SK-N-SH treated with all-trans-retinoic acid at 6 μM for 48 hours (cell line): ENCODE results near the gene DENND4B.
"Not testable (repeated sequence)": the region's sequence is repeated elsewhere in the genome, so short reads cannot be mapped to it uniquely, and the experiment has no call there.

Source experiments
- ATAC-seq: fragments of 200-7000 bp; cut with Tn5 transposase; 3 replicates; pipeline ENCODE4 v1.9.1; 2020; ENCODE audit warnings: mild to moderate bottlenecking, moderate library complexity
- ARNTL ChIP-seq: fragments of 450-650 bp; formaldehyde crosslinking; IDR thresholded peaks from 2 replicates; pipeline ENCODE4 v1.5.0; 2020; ENCODE audit warnings: low read depth, mild to moderate bottlenecking, moderate library complexity, borderline replicate concordance
- BACH2 ChIP-seq: fragments of 250-450 bp; sonication (Bioruptor Pico); IDR thresholded peaks from 2 replicates; pipeline ENCODE4 v1.9.0; 2021; ENCODE audit warnings: mild to moderate bottlenecking, borderline replicate concordance
- CSDC2 ChIP-seq: fragments of 250-450 bp; sonication (Bioruptor Pico); IDR thresholded peaks from 2 replicates; pipeline ENCODE4 v1.5.0; 2020; ENCODE audit warnings: mild to moderate bottlenecking, moderate library complexity
- ESRRG ChIP-seq: fragments of 250-450 bp; sonication (Bioruptor Pico); IDR thresholded peaks from 2 replicates; pipeline ENCODE4 v1.6.1; 2021; ENCODE audit warnings: mild to moderate bottlenecking
- GLIS3 ChIP-seq: fragments of 250-450 bp; sonication (Bioruptor Pico); IDR thresholded peaks from 2 replicates; pipeline ENCODE4 v1.5.0; 2020; ENCODE audit warnings: mild to moderate bottlenecking, moderate library complexity
- ISL1 ChIP-seq: fragments of 250-450 bp; sonication (Bioruptor Pico); IDR thresholded peaks from 2 replicates; pipeline ENCODE4 v2.1.2; 2022; ENCODE audit warnings: mild to moderate bottlenecking, moderate library complexity
- OSR1 ChIP-seq: fragments of 250-450 bp; sonication (Bioruptor Pico); IDR thresholded peaks from 2 replicates; pipeline ENCODE4 v1.8.0; 2022; ENCODE audit warnings: moderate library complexity, mild to moderate bottlenecking, inconsistent platforms
- PPARA ChIP-seq: fragments of 250-450 bp; sonication (Bioruptor Pico); IDR thresholded peaks from 2 replicates; pipeline ENCODE4 v1.5.0; 2020; ENCODE audit warnings: mild to moderate bottlenecking, borderline replicate concordance
- RARB ChIP-seq: fragments of 250-450 bp; sonication (Bioruptor Pico); IDR thresholded peaks from 2 replicates; pipeline ENCODE4 v1.8.0; 2021; ENCODE audit warnings: mild to moderate bottlenecking, moderate library complexity
- SNAI2 ChIP-seq: fragments of 250-450 bp; sonication (Bioruptor Pico); IDR thresholded peaks from 2 replicates; pipeline ENCODE4 v1.5.0; 2020; ENCODE audit warnings: mild to moderate bottlenecking, moderate library complexity
- TCF4 ChIP-seq: fragments of 250-450 bp; sonication (Bioruptor Pico); IDR thresholded peaks from 2 replicates; pipeline ENCODE4 v1.8.0; 2021; ENCODE audit warnings: mild to moderate bottlenecking, moderate library complexity, borderline replicate concordance
- TOX ChIP-seq: fragments of 250-450 bp; sonication (Bioruptor Pico); IDR thresholded peaks from 2 replicates; pipeline ENCODE4 v1.8.0; 2021; ENCODE audit warnings: mild to moderate bottlenecking, moderate library complexity, borderline replicate concordance
- ZC3H10 ChIP-seq: fragments of 250-450 bp; sonication (Bioruptor Pico); IDR thresholded peaks from 2 replicates; pipeline ENCODE4 v1.5.1; 2021; ENCODE audit warnings: mild to moderate bottlenecking, moderate library complexity
- ZFP3 ChIP-seq: fragments of 250-450 bp; sonication (Bioruptor Pico); IDR thresholded peaks from 2 replicates; pipeline ENCODE4 v1.5.0; 2020; ENCODE audit warnings: mild to moderate bottlenecking, moderate library complexity
- ZFP30 ChIP-seq: fragments of 450-650 bp; formaldehyde crosslinking; IDR thresholded peaks from 2 replicates; pipeline ENCODE4 v1.5.0; 2022; ENCODE audit warnings: mild to moderate bottlenecking, moderate library complexity
- ZNF565 ChIP-seq: fragments of 450-650 bp; formaldehyde crosslinking; conservative IDR thresholded peaks from 2 replicates; pipeline ENCODE4 v1.5.0; 2020; ENCODE audit warnings: low read depth, mild to moderate bottlenecking, moderate library complexity
- ZNF8 ChIP-seq: fragments of 450-650 bp; formaldehyde crosslinking; IDR thresholded peaks from 2 replicates; pipeline ENCODE4 v1.5.0; 2020; ENCODE audit warnings: mild to moderate bottlenecking, moderate library complexity
- TF ChIP-seq, protein P1 (sequence below): fragments of 250-450 bp; sonication (Bioruptor Pico); IDR thresholded peaks from 2 replicates; pipeline ENCODE4 v1.8.0; 2021; ENCODE audit warnings: low read depth, mild to moderate bottlenecking, moderate library complexity, borderline replicate concordance
- TF ChIP-seq, protein P2 (sequence below): fragments of 250-450 bp; sonication (Bioruptor Pico); IDR thresholded peaks from 2 replicates; pipeline ENCODE4 v1.5.0; 2020; ENCODE audit warnings: mild to moderate bottlenecking, moderate library complexity
- TF ChIP-seq, protein P3 (sequence below): fragments of 250-450 bp; sonication (Bioruptor Pico); IDR thresholded peaks from 2 replicates; pipeline ENCODE4 v1.5.1; 2021; ENCODE audit warnings: mild to moderate bottlenecking, moderate library complexity
- TF ChIP-seq, protein P4 (sequence below): fragments of 250-450 bp; sonication (Bioruptor Pico); IDR thresholded peaks from 2 replicates; pipeline ENCODE4 v1.8.0; 2020; ENCODE audit warnings: mild to moderate bottlenecking, moderate library complexity, borderline replicate concordance

The DENND4B gene

DNA sequence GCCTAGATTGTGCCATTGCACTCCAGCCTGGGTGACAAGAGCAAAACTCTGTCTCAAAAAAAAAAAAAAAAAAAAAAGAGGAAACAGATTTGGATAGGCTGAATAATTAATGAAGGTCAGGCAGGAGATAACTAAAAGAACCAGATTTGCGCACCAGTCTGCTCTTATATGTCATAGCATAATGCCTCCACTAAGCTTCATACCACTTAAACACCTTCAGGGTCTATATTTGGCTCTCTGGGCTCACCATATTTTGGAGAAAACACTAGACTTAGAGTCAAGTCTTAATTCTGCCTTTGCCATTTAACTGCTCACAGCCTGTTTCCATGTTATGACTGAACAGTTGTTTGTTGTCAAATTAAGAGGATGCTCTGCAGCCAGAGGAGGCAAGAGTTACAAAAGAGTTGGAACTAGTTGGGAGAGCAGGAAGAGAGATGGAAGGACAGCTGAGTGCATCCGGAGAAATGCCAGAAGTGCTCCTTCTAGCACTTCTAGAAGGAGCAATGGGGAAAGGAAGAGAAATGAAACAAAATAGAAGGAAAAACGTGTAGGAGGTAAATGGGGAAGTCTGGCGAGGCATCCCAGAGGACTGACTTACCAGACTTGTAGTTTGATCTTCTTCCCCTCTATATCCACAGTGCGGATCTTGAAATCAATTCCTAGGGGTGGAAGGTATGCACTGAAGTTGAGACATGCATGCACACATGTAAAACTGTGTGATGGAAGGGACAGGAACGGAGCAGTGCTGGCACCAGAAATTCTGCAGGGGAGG is 37.8 kb upstream of the DENND4B start:
- no peak for ATAC-seq
- TF ChIP-seq ZC3H10 (CRISPR knock-in tag) (no peak), RARB (CRISPR knock-in tag) (no peak), GLIS3 (no peak), TCF4 (no peak), ZNF565 (no peak), ISL1 (no peak), PPARA (CRISPR knock-in tag) (no peak), OSR1 (CRISPR knock-in tag) (no peak), ARNTL (no peak), SNAI2 (no peak), ZFP30 (CRISPR knock-in tag) (no peak), TOX (no peak), ZNF8 (CRISPR knock-in tag) (no peak), ZFP3 (no peak)
- TF ChIP-seq, protein P1, sequence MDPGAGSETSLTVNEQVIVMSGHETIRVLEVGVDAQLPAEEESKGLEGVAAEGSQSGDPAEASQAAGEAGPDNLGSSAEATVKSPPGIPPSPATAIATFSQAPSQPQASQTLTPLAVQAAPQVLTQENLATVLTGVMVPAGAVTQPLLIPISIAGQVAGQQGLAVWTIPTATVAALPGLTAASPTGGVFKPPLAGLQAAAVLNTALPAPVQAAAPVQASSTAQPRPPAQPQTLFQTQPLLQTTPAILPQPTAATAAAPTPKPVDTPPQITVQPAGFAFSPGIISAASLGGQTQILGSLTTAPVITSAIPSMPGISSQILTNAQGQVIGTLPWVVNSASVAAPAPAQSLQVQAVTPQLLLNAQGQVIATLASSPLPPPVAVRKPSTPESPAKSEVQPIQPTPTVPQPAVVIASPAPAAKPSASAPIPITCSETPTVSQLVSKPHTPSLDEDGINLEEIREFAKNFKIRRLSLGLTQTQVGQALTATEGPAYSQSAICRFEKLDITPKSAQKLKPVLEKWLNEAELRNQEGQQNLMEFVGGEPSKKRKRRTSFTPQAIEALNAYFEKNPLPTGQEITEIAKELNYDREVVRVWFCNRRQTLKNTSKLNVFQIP (CRISPR knock-in tag), result no peak
- TF ChIP-seq, protein P2, sequence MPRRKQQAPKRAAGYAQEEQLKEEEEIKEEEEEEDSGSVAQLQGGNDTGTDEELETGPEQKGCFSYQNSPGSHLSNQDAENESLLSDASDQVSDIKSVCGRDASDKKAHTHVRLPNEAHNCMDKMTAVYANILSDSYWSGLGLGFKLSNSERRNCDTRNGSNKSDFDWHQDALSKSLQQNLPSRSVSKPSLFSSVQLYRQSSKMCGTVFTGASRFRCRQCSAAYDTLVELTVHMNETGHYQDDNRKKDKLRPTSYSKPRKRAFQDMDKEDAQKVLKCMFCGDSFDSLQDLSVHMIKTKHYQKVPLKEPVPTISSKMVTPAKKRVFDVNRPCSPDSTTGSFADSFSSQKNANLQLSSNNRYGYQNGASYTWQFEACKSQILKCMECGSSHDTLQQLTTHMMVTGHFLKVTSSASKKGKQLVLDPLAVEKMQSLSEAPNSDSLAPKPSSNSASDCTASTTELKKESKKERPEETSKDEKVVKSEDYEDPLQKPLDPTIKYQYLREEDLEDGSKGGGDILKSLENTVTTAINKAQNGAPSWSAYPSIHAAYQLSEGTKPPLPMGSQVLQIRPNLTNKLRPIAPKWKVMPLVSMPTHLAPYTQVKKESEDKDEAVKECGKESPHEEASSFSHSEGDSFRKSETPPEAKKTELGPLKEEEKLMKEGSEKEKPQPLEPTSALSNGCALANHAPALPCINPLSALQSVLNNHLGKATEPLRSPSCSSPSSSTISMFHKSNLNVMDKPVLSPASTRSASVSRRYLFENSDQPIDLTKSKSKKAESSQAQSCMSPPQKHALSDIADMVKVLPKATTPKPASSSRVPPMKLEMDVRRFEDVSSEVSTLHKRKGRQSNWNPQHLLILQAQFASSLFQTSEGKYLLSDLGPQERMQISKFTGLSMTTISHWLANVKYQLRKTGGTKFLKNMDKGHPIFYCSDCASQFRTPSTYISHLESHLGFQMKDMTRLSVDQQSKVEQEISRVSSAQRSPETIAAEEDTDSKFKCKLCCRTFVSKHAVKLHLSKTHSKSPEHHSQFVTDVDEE (CRISPR knock-in tag), result no peak
- TF ChIP-seq, protein P3, sequence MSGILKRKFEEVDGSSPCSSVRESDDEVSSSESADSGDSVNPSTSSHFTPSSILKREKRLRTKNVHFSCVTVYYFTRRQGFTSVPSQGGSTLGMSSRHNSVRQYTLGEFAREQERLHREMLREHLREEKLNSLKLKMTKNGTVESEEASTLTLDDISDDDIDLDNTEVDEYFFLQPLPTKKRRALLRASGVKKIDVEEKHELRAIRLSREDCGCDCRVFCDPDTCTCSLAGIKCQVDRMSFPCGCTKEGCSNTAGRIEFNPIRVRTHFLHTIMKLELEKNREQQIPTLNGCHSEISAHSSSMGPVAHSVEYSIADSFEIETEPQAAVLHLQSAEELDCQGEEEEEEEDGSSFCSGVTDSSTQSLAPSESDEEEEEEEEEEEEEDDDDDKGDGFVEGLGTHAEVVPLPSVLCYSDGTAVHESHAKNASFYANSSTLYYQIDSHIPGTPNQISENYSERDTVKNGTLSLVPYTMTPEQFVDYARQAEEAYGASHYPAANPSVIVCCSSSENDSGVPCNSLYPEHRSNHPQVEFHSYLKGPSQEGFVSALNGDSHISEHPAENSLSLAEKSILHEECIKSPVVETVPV, result no peak
- TF ChIP-seq, protein P4, sequence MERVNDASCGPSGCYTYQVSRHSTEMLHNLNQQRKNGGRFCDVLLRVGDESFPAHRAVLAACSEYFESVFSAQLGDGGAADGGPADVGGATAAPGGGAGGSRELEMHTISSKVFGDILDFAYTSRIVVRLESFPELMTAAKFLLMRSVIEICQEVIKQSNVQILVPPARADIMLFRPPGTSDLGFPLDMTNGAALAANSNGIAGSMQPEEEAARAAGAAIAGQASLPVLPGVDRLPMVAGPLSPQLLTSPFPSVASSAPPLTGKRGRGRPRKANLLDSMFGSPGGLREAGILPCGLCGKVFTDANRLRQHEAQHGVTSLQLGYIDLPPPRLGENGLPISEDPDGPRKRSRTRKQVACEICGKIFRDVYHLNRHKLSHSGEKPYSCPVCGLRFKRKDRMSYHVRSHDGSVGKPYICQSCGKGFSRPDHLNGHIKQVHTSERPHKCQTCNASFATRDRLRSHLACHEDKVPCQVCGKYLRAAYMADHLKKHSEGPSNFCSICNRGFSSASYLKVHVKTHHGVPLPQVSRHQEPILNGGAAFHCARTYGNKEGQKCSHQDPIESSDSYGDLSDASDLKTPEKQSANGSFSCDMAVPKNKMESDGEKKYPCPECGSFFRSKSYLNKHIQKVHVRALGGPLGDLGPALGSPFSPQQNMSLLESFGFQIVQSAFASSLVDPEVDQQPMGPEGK (CRISPR knock-in tag), result no peak
- TF ChIP-seq, all 23 proteins: peak for 0

DNA sequence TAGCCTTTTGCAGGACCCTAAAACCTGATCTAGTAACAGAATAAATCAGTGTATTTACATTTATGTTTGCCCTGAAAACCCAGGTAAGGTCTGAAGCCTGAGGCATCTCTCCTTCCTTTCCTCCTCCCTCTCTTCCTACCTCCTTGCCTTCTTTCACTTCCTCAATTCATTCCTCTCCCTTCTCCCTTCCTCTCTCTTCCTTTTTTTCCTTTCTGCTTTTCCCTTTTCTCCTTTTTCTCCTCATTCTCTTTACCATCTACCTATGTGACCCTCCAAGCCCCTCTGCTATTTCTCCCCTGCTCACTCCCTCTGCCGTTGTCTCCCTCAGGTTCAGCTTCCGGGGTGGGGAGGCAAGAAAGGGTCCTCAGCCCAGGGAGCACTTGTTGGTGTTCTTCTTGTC is 35.2 kb upstream of the DENND4B start:
- ATAC-seq, result not testable (repeated sequence)

DNA sequence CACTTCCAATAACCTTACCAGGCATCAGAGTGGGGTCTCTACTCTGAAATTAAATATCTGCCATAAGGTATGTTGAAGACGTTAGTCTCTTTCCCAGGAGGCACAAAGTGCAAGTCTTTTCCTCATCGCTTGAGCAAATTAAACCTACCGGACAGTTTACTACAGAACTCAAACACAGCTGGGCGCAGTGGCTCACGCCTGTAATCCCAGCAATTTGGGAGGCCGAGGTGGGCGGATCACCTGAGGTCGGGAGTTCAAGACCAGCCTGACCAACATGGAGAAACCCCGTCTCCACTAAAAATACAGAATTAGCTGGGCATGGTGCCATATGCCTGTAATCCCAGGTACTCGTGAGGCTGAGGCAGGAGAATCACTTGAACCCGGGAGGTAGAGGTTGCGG is 32.6 kb upstream of the DENND4B start:
- not testable (repeated sequence) for ATAC-seq

DNA sequence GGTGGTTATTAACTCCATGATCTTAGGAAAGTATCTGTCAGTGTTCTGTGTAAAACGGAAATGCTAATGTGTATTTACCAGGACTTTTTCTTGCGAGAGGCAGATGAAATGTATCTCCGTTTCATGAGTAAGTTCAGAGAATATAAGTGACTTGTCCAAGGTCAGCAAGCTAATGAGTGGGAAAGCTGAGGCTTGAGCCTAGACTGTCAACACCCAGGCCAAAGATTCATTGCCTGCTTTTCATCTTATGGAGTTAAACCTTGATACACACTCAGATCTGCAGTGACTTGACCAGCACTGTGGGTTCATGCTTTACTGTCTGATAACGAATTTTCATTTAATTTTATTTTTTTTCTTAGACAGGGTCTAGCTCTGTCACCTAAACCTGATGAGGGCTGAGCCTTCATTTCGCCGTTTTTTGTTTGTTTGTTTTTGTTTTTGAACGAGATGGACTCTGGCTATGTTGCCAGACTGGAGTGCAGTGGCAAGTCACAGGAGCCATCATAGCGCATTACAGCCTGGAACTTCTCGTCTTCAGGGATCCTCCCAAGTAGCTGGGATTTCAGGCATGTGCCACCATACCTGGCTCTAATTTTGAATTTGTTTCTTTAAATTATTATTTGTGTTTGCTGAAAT is 31.9 kb upstream of the DENND4B start:
- no peak for ATAC-seq
- TF ChIP-seq, protein P3, result no peak
- TF ChIP-seq ZNF8 (CRISPR knock-in tag), result no peak
- no peak for TF ChIP-seq GLIS3
- no peak for TF ChIP-seq PPARA (CRISPR knock-in tag)
- TF ChIP-seq BACH2 (CRISPR knock-in tag), result no peak
- TF ChIP-seq ZFP3, result no peak
- TF ChIP-seq ZNF565, result no peak
- TF ChIP-seq, protein P1 (CRISPR knock-in tag), result no peak
- TF ChIP-seq OSR1 (CRISPR knock-in tag), result no peak
- TF ChIP-seq CSDC2, result no peak
- no peak for TF ChIP-seq ESRRG (CRISPR knock-in tag)
- TF ChIP-seq, protein P4 (CRISPR knock-in tag), result no peak
